MM.1S (cell line): ENCODE results near the gene HPSE.

Experiments
- DNase-seq: peaks from one replicate; pipeline ENCODE4 v3.0.0-alpha.2; 2015
- H2AFZ ChIP-seq: fragments of 300-600 bp; sonication (generic); 2 replicates; pipeline ENCODE4 v1.6.0; 2016; ENCODE audit warnings: antibody characterized with exemption, low read length
- H3F3A ChIP-seq: fragments of 300-600 bp; sonication (generic); 2 replicates; pipeline ENCODE4 v1.6.1; 2016; ENCODE audit warnings: mild to moderate bottlenecking, antibody characterized with exemption, low read length, moderate library complexity, mixed read lengths; ENCODE audit not compliant: insufficient read depth
- H3K27ac ChIP-seq: fragments of 300-600 bp; sonication (generic); 2 replicates; pipeline ENCODE4 v1.5.1; 2016; ENCODE audit warnings: mild to moderate bottlenecking, low read length
- H3K27me3 ChIP-seq: fragments of 300-600 bp; sonication (generic); replicated peaks from 2 replicates; pipeline ENCODE4 v1.6.0; 2016; ENCODE audit warnings: low read length; ENCODE audit not compliant: insufficient read depth
- H3K36me3 ChIP-seq: fragments of 300-600 bp; sonication (generic); replicated peaks from 2 replicates; pipeline ENCODE4 v1.6.1; 2016; ENCODE audit warnings: mild to moderate bottlenecking, low read length, mixed read lengths; ENCODE audit not compliant: insufficient read depth
- H3K4me1 ChIP-seq: fragments of 300-600 bp; sonication (generic); 2 replicates; pipeline ENCODE4 v1.6.1; 2016; ENCODE audit warnings: low read length, mixed read lengths
- H3K4me2 ChIP-seq: fragments of 300-600 bp; sonication (generic); 2 replicates; pipeline ENCODE4 v1.6.0; 2016; ENCODE audit warnings: low read depth, low read length
- H3K4me3 ChIP-seq: fragments of 300-600 bp; sonication (generic); 2 replicates; pipeline ENCODE4 v1.5.1; 2016; ENCODE audit warnings: low read length, mixed read lengths
- H3K79me2 ChIP-seq: fragments of 300-600 bp; sonication (generic); 2 replicates; pipeline ENCODE4 v1.6.1; 2016; ENCODE audit warnings: mixed run types, low read length, mixed read lengths
- H3K9ac ChIP-seq: fragments of 300-600 bp; sonication (generic); 2 replicates; pipeline ENCODE4 v1.6.1; 2016; ENCODE audit warnings: low read length, mixed read lengths
- H3K9me2 ChIP-seq: fragments of 300-600 bp; sonication (generic); replicated peaks from 2 replicates; pipeline ENCODE4 v1.6.1; 2016; ENCODE audit warnings: mild to moderate bottlenecking, low read length, mixed read lengths; ENCODE audit not compliant: insufficient read depth
- H3K9me3 ChIP-seq: fragments of 300-600 bp; sonication (generic); replicated peaks from 2 replicates; pipeline ENCODE4 v1.6.1; 2016; ENCODE audit warnings: mild to moderate bottlenecking, low read length, mixed read lengths; ENCODE audit not compliant: insufficient read depth
- H4K20me1 ChIP-seq: fragments of 300-600 bp; sonication (generic); 2 replicates; pipeline ENCODE4 v1.6.1; 2016; ENCODE audit warnings: mild to moderate bottlenecking, low read length, moderate library complexity, mixed read lengths; ENCODE audit not compliant: insufficient read depth
- EZH2 ChIP-seq: fragments of 300-600 bp; sonication (generic); optimal IDR thresholded peaks from 2 replicates; pipeline ENCODE3; 2017; ENCODE audit warnings: low read depth, mild to moderate bottlenecking, antibody characterized with exemption, low read length, mixed read lengths
- EZH2phosphoT487 ChIP-seq: fragments of 300-600 bp; sonication (generic); IDR thresholded peaks from 2 replicates; pipeline ENCODE4 v1.6.1; 2018; ENCODE audit warnings: antibody characterized with exemption, low read length
- TF ChIP-seq, protein P1 (sequence below): fragments of 300-600 bp; sonication (generic); IDR thresholded peaks from 2 replicates; pipeline ENCODE4 v1.5.1; 2016; ENCODE audit warnings: antibody characterized with exemption, low read length, mixed read lengths

The HPSE gene

DNA sequence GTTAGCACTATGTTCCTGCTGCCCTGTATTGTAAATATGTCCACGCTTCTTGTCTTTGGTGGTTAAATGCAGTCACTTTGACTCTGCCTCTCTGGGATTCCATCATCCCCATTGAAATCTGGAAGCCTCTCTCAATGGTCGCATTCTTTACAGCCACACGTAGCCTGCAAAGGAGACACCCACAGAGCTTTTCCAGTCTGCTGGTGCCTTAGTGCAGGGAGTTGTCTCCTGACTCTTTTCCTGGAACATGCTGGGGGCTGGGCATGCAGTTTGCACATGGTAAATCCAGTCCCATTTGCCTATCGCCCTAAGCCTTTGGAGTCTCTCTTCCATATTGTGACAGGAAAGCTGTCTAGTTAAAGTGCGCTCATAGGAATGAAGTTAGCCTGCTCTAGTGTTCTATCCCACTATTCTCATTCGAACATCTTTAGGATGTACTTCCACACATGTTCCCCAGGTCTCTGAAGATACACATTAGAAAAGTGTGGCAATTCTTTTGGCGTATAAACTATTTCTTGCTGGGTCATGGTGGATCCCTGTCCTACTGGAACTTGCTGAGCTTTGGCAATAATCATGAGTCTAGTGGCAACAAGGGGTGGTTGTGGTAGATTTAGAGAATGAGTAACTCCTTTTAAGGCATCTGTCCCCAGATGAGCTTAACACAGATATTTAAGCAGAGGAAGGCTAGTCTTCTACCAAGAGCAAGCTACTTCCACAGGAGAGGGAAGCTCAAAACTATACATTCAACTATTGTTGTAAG is 83.8 kb downstream of the HPSE start:
- no peaks in the 10 kb centered on the region for H3K27me3 ChIP-seq
- H3K4me3 ChIP-seq = no peak overlapping the region
- no peak overlapping the region for H3K9ac ChIP-seq
- no peak overlapping the region for H3K4me2 ChIP-seq
- H3K36me3 ChIP-seq = no peaks in the 10 kb centered on the region
- H3K9me3 ChIP-seq = no peaks in the 10 kb centered on the region
- H2AFZ ChIP-seq = no peak overlapping the region
- H3K4me1 ChIP-seq = peaks cover 17% of the 10 kb centered on the region
- H3K27ac ChIP-seq = no peak overlapping the region
- no peak for DNase-seq
- H3K79me2 ChIP-seq = no peaks in the 10 kb centered on the region
- no peaks in the 10 kb centered on the region for H3F3A ChIP-seq
- TF ChIP-seq, protein P1, sequence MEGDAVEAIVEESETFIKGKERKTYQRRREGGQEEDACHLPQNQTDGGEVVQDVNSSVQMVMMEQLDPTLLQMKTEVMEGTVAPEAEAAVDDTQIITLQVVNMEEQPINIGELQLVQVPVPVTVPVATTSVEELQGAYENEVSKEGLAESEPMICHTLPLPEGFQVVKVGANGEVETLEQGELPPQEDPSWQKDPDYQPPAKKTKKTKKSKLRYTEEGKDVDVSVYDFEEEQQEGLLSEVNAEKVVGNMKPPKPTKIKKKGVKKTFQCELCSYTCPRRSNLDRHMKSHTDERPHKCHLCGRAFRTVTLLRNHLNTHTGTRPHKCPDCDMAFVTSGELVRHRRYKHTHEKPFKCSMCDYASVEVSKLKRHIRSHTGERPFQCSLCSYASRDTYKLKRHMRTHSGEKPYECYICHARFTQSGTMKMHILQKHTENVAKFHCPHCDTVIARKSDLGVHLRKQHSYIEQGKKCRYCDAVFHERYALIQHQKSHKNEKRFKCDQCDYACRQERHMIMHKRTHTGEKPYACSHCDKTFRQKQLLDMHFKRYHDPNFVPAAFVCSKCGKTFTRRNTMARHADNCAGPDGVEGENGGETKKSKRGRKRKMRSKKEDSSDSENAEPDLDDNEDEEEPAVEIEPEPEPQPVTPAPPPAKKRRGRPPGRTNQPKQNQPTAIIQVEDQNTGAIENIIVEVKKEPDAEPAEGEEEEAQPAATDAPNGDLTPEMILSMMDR = no peak
- TF ChIP-seq EZH2 = no peak
- TF ChIP-seq EZH2phosphoT487 = no peak
- H4K20me1 ChIP-seq = no peaks in the 10 kb centered on the region
- H3K9me2 ChIP-seq = no peaks in the 10 kb centered on the region

DNA sequence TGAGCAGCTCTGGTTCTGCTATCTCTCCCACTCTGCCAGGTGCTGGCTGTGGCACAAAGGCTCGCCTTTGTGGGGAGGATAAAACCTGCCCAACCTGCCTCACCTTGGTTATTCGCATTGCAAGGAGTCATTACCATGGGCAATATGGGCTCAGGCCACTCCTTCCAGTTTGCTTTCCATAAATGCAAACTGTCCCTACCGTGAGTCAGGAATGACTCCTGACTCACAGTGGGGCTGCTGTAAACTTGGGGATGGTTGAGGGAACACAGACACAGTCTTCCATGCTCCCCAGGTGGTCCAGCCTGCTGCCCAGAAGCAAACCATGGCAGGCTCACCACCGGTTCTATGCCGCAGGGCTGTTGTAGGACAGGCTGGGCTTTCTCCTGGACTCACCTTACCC is 86.2 kb downstream of the HPSE start:
- peaks cover 13% of the 10 kb centered on the region for H3K4me1 ChIP-seq
- H3K36me3 ChIP-seq = no peaks in the 10 kb centered on the region
- TF ChIP-seq EZH2 (no peak), EZH2phosphoT487 (no peak)
- TF ChIP-seq, protein P1 = no peak
- H3K9ac ChIP-seq = no peak overlapping the region
- DNase-seq = no peak
- no peak overlapping the region for H3K4me2 ChIP-seq
- no peaks in the 10 kb centered on the region for H3K27me3 ChIP-seq
- H3K9me3 ChIP-seq = no peaks in the 10 kb centered on the region
- no peaks in the 10 kb centered on the region for H4K20me1 ChIP-seq
- H3K27ac ChIP-seq = no peak overlapping the region
- no peaks in the 10 kb centered on the region for H3K9me2 ChIP-seq
- H3F3A ChIP-seq = no peaks in the 10 kb centered on the region
- H2AFZ ChIP-seq = no peak overlapping the region
- no peak overlapping the region for H3K4me3 ChIP-seq
- H3K79me2 ChIP-seq = no peaks in the 10 kb centered on the region

DNA sequence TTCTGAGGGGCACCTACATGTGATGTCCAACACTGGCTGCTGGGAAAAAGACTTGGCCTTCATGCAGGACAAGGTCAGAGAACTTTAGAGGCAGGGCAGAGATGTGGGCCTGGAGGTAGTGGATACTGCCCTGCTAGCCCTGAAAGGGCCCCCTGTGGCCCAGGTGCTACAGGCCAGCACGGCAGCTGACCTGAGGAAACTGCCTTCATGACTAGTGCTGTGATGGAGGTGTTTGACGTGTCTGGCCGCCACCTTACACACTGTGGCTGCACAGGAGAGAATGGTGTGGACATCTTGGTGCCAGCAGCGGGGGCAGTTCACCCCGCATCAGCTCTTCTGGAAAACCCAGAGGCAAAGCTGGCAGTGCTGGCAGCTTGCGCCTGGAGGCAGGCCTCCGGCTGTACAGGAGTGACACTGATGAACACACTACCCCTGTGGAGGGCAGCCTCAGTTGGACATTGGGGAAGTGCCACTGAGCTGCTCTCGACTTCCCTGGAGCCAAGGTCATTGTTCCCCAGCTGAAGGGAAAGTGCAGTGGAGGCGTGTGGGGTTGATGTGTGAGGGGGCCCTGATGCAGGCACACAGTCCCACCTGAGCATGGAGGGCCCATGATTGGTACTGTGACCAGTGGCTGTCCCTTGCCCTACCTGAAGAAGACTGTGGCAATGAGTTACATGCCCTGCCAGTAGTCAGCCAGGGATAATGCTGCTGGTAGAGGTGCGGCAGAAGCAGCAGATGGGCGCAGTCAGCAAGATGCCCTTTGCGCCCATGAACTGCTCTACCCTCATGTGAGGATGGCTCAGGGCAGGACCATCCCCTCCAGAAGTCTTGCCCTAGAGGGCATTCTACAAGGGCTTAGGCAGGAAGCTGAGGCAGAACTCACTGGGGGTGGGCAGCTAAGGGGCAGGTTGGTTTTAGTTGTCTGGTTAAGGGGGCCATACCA is 87.0 kb downstream of the HPSE start:
- H3K27ac ChIP-seq = no peak overlapping the region
- no peaks in the 10 kb centered on the region for H3K27me3 ChIP-seq
- no peak overlapping the region for H3K4me2 ChIP-seq
- no peaks in the 10 kb centered on the region for H3F3A ChIP-seq
- no peak overlapping the region for H2AFZ ChIP-seq
- no peaks in the 10 kb centered on the region for H3K36me3 ChIP-seq
- TF ChIP-seq EZH2 (no peak), EZH2phosphoT487 (no peak)
- TF ChIP-seq, protein P1 = no peak
- H4K20me1 ChIP-seq = no peaks in the 10 kb centered on the region
- H3K9me3 ChIP-seq = no peaks in the 10 kb centered on the region
- H3K4me1 ChIP-seq = peaks cover 5% of the 10 kb centered on the region
- H3K79me2 ChIP-seq = no peaks in the 10 kb centered on the region
- no peak overlapping the region for H3K4me3 ChIP-seq
- H3K9ac ChIP-seq = no peak overlapping the region
- DNase-seq = no peak
- H3K9me2 ChIP-seq = no peaks in the 10 kb centered on the region
